ENCODE results near the gene TRPM1. TPM values are rescaled to one million over a fixed set of nuclear protein-coding genes. Genes with fewer than 3 reads are reported as not detected.
A peak's percentile ranks its signal among the peaks of the same experiment; 100 is the strongest.

TRPM1 gene
- total and polyA plus RNA-seq, 4 experiments from 2014 or later, result not detected

- Mint-ChIP-seq H3K4me1 (no peaks in the 10 kb centered on the region), H3K27me3 (peaks cover 5 to 12% of the 10 kb centered on the region in 2 donors), H3K36me3 (no peaks in the 10 kb centered on the region), H3K4me3 (no peak overlapping the region), H3K27ac (no peak overlapping the region), H3K9me3 (peaks cover 0 to 10% (median 3%) of the 10 kb centered on the region in 8 donors)
- DNase-seq, result no peak
- CTCF ChIA-PET (ENCODE audit: partially characterized antibody), result no interaction called here
- no peak overlapping the region for H3K27ac ChIP-seq (ENCODE audit: low read depth, low read length)
- no peaks in the 10 kb centered on the region for H3K36me3 ChIP-seq (ENCODE audit: insufficient read depth, low read length)
- H3K27me3 ChIP-seq (ENCODE audit: insufficient read depth, low read length), result no peaks in the 10 kb centered on the region
- H3K9me3 ChIP-seq (ENCODE audit: control insufficient read depth in 1 of 2, low read length in 2 of 2), result no peaks in the 10 kb centered on the region
- H3K4me3 ChIP-seq (ENCODE audit: low read length in 2 of 2), result no peak overlapping the region
- intact Hi-C loops (cut with micrococcal nuclease), result no loop called here
- no peaks in the 10 kb centered on the region for H3K4me1 ChIP-seq (ENCODE audit: insufficient read depth, low read length)
- POLR2A ChIA-PET (ENCODE audit: partially characterized antibody), result no interaction called here
Observed at GRCh38 chr15:31060429-31061140, 40.9 kb downstream of the TRPM1 start.

- no peak for DNase-seq
- H3K27ac ChIP-seq (ENCODE audit: low read depth, low read length), result no peak overlapping the region
- H3K4me1 ChIP-seq (ENCODE audit: insufficient read depth, low read length), result no peaks in the 10 kb centered on the region
- Mint-ChIP-seq H3K9me3 (peaks cover 0 to 10% (median 3%) of the 10 kb centered on the region in 8 donors), H3K27ac (no peak overlapping the region), H3K4me3 (no peak overlapping the region), H3K27me3 (peaks cover 5 to 10% of the 10 kb centered on the region in 2 donors), H3K4me1 (no peaks in the 10 kb centered on the region), H3K36me3 (no peaks in the 10 kb centered on the region)
- POLR2A ChIA-PET (ENCODE audit: partially characterized antibody), result no interaction called here
- no peaks in the 10 kb centered on the region for H3K36me3 ChIP-seq (ENCODE audit: insufficient read depth, low read length)
- H3K9me3 ChIP-seq (ENCODE audit: control insufficient read depth in 1 of 2, low read length in 2 of 2), result no peaks in the 10 kb centered on the region
- H3K27me3 ChIP-seq (ENCODE audit: insufficient read depth, low read length), result no peaks in the 10 kb centered on the region
- intact Hi-C loops (cut with micrococcal nuclease), result no loop called here
- H3K4me3 ChIP-seq (ENCODE audit: low read length in 2 of 2), result no peak overlapping the region
- CTCF ChIA-PET (ENCODE audit: partially characterized antibody), result interaction anchor here (1.1 kb wide), 1 partner anchor 70 kb away, joined by 3 read pairs; no protein-coding TSS in a partner anchor
Observed at GRCh38 chr15:31058236-31058962, 43.1 kb downstream of the TRPM1 start.

- H3K36me3 ChIP-seq (ENCODE audit: insufficient read depth, low read length), result no peaks in the 10 kb centered on the region
- Mint-ChIP-seq H3K4me3 (no peak overlapping the region), H3K27ac (no peak overlapping the region), H3K27me3 (peaks cover 0 to 4% of the 10 kb centered on the region in 2 donors), H3K36me3 (no peaks in the 10 kb centered on the region), H3K9me3 (no peaks in the 10 kb centered on the region), H3K4me1 (peaks cover 1 to 6% (median 5%) of the 10 kb centered on the region in 4 donors)
- CTCF ChIA-PET (ENCODE audit: partially characterized antibody), result no interaction called here
- H3K27ac ChIP-seq (ENCODE audit: low read depth, low read length), result no peak overlapping the region
- no peaks in the 10 kb centered on the region for H3K4me1 ChIP-seq (ENCODE audit: insufficient read depth, low read length)
- POLR2A ChIA-PET (ENCODE audit: partially characterized antibody), result no interaction called here
- no peaks in the 10 kb centered on the region for H3K27me3 ChIP-seq (ENCODE audit: insufficient read depth, low read length)
- no peaks in the 10 kb centered on the region for H3K9me3 ChIP-seq (ENCODE audit: control insufficient read depth in 1 of 2, low read length in 2 of 2)
- DNase-seq, result no peak
- intact Hi-C loops (cut with micrococcal nuclease), result no loop called here
- no peak overlapping the region for H3K4me3 ChIP-seq (ENCODE audit: low read length in 2 of 2)
Observed at GRCh38 chr15:31051496-31052080, 49.9 kb downstream of the TRPM1 start.

GRCh38 chr15:31050953-31051352, 50.6 kb downstream of the TRPM1 start:
- Histone ChIP-seq H3K27ac (ENCODE audit: low read depth, low read length) (no peak overlapping the region), H3K36me3 (ENCODE audit: insufficient read depth, low read length) (no peaks in the 10 kb centered on the region), H3K4me3 (ENCODE audit: low read length in 2 of 2) (no peak overlapping the region), H3K4me1 (ENCODE audit: insufficient read depth, low read length) (no peaks in the 10 kb centered on the region), H3K27me3 (ENCODE audit: insufficient read depth, low read length) (no peaks in the 10 kb centered on the region), H3K9me3 (ENCODE audit: control insufficient read depth in 1 of 2, low read length in 2 of 2) (no peaks in the 10 kb centered on the region)
- DNase-seq, result no peak
- peaks cover 1 to 6% (median 5%) of the 10 kb centered on the region in 4 donors for H3K4me1 Mint-ChIP-seq
- POLR2A ChIA-PET (ENCODE audit: partially characterized antibody), result no interaction called here
- no peak overlapping the region for H3K4me3 Mint-ChIP-seq
- H3K27ac Mint-ChIP-seq, result no peak overlapping the region
- no peaks in the 10 kb centered on the region for H3K9me3 Mint-ChIP-seq
- H3K36me3 Mint-ChIP-seq, result no peaks in the 10 kb centered on the region
- intact Hi-C loops (cut with micrococcal nuclease), result no loop called here
- CTCF ChIA-PET (ENCODE audit: partially characterized antibody), result no interaction called here
- H3K27me3 Mint-ChIP-seq, result peaks cover 0 to 4% of the 10 kb centered on the region in 2 donors

- Mint-ChIP-seq H3K9me3 (no peaks in the 10 kb centered on the region), H3K4me1 (peaks cover 1 to 6% (median 5%) of the 10 kb centered on the region in 4 donors), H3K36me3 (no peaks in the 10 kb centered on the region), H3K27me3 (peaks cover 2 to 4% of the 10 kb centered on the region in 2 donors), H3K4me3 (peak overlapping the region in 2 of 8 donors; percentile 23 to 53), H3K27ac (peak overlapping the region in 4 of 7 donors; percentile 21 to 79 (median 44))
- POLR2A ChIA-PET (ENCODE audit: partially characterized antibody), result no interaction called here
- no peak overlapping the region for H3K27ac ChIP-seq (ENCODE audit: low read depth, low read length)
- no peaks in the 10 kb centered on the region for H3K9me3 ChIP-seq (ENCODE audit: control insufficient read depth in 1 of 2, low read length in 2 of 2)
- CTCF ChIA-PET (ENCODE audit: partially characterized antibody), result no interaction called here
- DNase-seq, result no peak
- H3K27me3 ChIP-seq (ENCODE audit: insufficient read depth, low read length), result no peaks in the 10 kb centered on the region
- intact Hi-C loops (cut with micrococcal nuclease), result no loop called here
- no peak overlapping the region for H3K4me3 ChIP-seq (ENCODE audit: low read length in 2 of 2)
- no peaks in the 10 kb centered on the region for H3K36me3 ChIP-seq (ENCODE audit: insufficient read depth, low read length)
- H3K4me1 ChIP-seq (ENCODE audit: insufficient read depth, low read length), result no peaks in the 10 kb centered on the region
Observed at GRCh38 chr15:31049682-31050615, 51.6 kb downstream of the TRPM1 start.

- H3K4me3 ChIP-seq (ENCODE audit: low read length in 2 of 2), result no peak overlapping the region
- H3K36me3 ChIP-seq (ENCODE audit: insufficient read depth, low read length), result no peaks in the 10 kb centered on the region
- Mint-ChIP-seq H3K27me3 (peaks cover 3 to 4% of the 10 kb centered on the region in 2 donors), H3K9me3 (no peaks in the 10 kb centered on the region), H3K4me3 (no peak overlapping the region), H3K27ac (no peak overlapping the region), H3K4me1 (peaks cover 1 to 6% (median 5%) of the 10 kb centered on the region in 4 donors), H3K36me3 (no peaks in the 10 kb centered on the region)
- no peak for DNase-seq
- intact Hi-C loops (cut with micrococcal nuclease), result no loop called here
- H3K4me1 ChIP-seq (ENCODE audit: insufficient read depth, low read length), result no peaks in the 10 kb centered on the region
- ChIA-PET CTCF (ENCODE audit: partially characterized antibody) (no interaction called here), POLR2A (ENCODE audit: partially characterized antibody) (no interaction called here)
- H3K9me3 ChIP-seq (ENCODE audit: control insufficient read depth in 1 of 2, low read length in 2 of 2), result no peaks in the 10 kb centered on the region
- H3K27me3 ChIP-seq (ENCODE audit: insufficient read depth, low read length), result no peaks in the 10 kb centered on the region
- no peak overlapping the region for H3K27ac ChIP-seq (ENCODE audit: low read depth, low read length)
Observed at GRCh38 chr15:31049111-31049510, 52.4 kb downstream of the TRPM1 start.

- H3K36me3 ChIP-seq (ENCODE audit: insufficient read depth, low read length), result no peaks in the 10 kb centered on the region
- no peaks in the 10 kb centered on the region for H3K4me1 ChIP-seq (ENCODE audit: insufficient read depth, low read length)
- no peaks in the 10 kb centered on the region for H3K9me3 ChIP-seq (ENCODE audit: control insufficient read depth in 1 of 2, low read length in 2 of 2)
- no peaks in the 10 kb centered on the region for H3K27me3 ChIP-seq (ENCODE audit: insufficient read depth, low read length)
- intact Hi-C loops (cut with micrococcal nuclease), result no loop called here
- Mint-ChIP-seq H3K27me3 (peaks cover 0 to 6% of the 10 kb centered on the region in 2 donors), H3K27ac (no peak overlapping the region), H3K9me3 (no peaks in the 10 kb centered on the region), H3K4me3 (no peak overlapping the region), H3K4me1 (peaks cover 1 to 6% (median 5%) of the 10 kb centered on the region in 4 donors), H3K36me3 (no peaks in the 10 kb centered on the region)
- ChIA-PET POLR2A (ENCODE audit: partially characterized antibody) (no interaction called here), CTCF (ENCODE audit: partially characterized antibody) (no interaction called here)
- DNase-seq, result no peak
- H3K27ac ChIP-seq (ENCODE audit: low read depth, low read length), result no peak overlapping the region
- no peak overlapping the region for H3K4me3 ChIP-seq (ENCODE audit: low read length in 2 of 2)
Observed at GRCh38 chr15:31047437-31047836, 54.1 kb downstream of the TRPM1 start.
